Islet of Langerhans (tissue), 1 donor: ENCODE measurements around the gene JADE3.
"Not testable (repeated sequence)": the region's sequence is repeated elsewhere in the genome, so short reads cannot be mapped to it uniquely, and the experiment has no call there.

Experiments used
- FAIRE-seq: peaks from one replicate; lab custom pipeline; 2011; peaks lifted over from hg19 to GRCh38; lab: Jason Lieb, UNC

Gene JADE3

GRCh38 chrX:46935295-46935694, 23.1 kb downstream of the JADE3 start:
- no peak for FAIRE-seq

GRCh38 chrX:46938589-46938988, 26.4 kb downstream of the JADE3 start:
- FAIRE-seq, result no peak

- no peak for FAIRE-seq
Observed at GRCh38 chrX:46941341-46941740, 29.1 kb downstream of the JADE3 start.

GRCh38 chrX:46953137-46953527, 40.9 kb downstream of the JADE3 start:
- FAIRE-seq, result no peak

GRCh38 chrX:46953597-46953996, 41.4 kb downstream of the JADE3 start:
- no peak for FAIRE-seq

GRCh38 chrX:46954716-46955115, 42.5 kb downstream of the JADE3 start:
- FAIRE-seq, result no peak

GRCh38 chrX:46956589-46956988, 44.4 kb downstream of the JADE3 start:
- FAIRE-seq, result not testable (repeated sequence)

- FAIRE-seq, result no peak
Observed at GRCh38 chrX:46957297-46957696, 45.1 kb downstream of the JADE3 start.

- no peak for FAIRE-seq
Observed at GRCh38 chrX:46959101-46959500, 46.9 kb downstream of the JADE3 start.

GRCh38 chrX:46959985-46960700, 47.9 kb downstream of the JADE3 start:
- FAIRE-seq, result no peak

- no peak for FAIRE-seq
Observed at GRCh38 chrX:46961097-46961496, 48.9 kb downstream of the JADE3 start.

- FAIRE-seq, result no peak
Observed at GRCh38 chrX:46961574-46962283, 49.5 kb downstream of the JADE3 start.

- FAIRE-seq, result no peak
Observed at GRCh38 chrX:46965125-46965758, 53.0 kb downstream of the JADE3 start.

GRCh38 chrX:46967547-46967946, 55.3 kb downstream of the JADE3 start:
- no peak for FAIRE-seq

GRCh38 chrX:46977046-46977445, 64.8 kb downstream of the JADE3 start:
- not testable (repeated sequence) for FAIRE-seq

GRCh38 chrX:46978341-46979291, 66.4 kb downstream of the JADE3 start:
- peak; percentile 45 for FAIRE-seq

- FAIRE-seq, result no peak
Observed at GRCh38 chrX:46984705-46985104, 72.5 kb downstream of the JADE3 start.

- FAIRE-seq, result no peak
Observed at GRCh38 chrX:46989548-46989947, 77.3 kb downstream of the JADE3 start.

GRCh38 chrX:46991664-46992063, 79.4 kb downstream of the JADE3 start:
- no peak for FAIRE-seq

- FAIRE-seq, result no peak
Observed at GRCh38 chrX:46992070-46992469, 79.8 kb downstream of the JADE3 start.

GRCh38 chrX:46994096-46994495, 81.9 kb downstream of the JADE3 start:
- no peak for FAIRE-seq

- FAIRE-seq, result no peak
Observed at GRCh38 chrX:47012131-47012530, 99.9 kb downstream of the JADE3 start.
